ENCODE results near the gene AOX1.

The AOX1 gene

GRCh38 chr2:200669308-200669707 is 83.5 kb downstream of the AOX1 start:
- H3K4me3 ChIP-seq (replicated peaks; ENCODE audit: low read depth, low read length): no peak overlapping the region
- TF ChIP-seq CTCF (IDR thresholded peaks at IDR 0.05; ENCODE audit: low read length, missing control alignments): no peak
- DNase-seq (ENCODE audit: low read depth): no peak

GRCh38 chr2:200670313-200670712 is 84.5 kb downstream of the AOX1 start:
- DNase-seq (ENCODE audit: low read depth): no peak
- no peak for TF ChIP-seq CTCF (IDR thresholded peaks at IDR 0.05; ENCODE audit: low read length, missing control alignments)
- no peak overlapping the region for H3K4me3 ChIP-seq (replicated peaks; ENCODE audit: low read depth, low read length)

GRCh38 chr2:200670751-200671150 is 84.9 kb downstream of the AOX1 start:
- no peak overlapping the region for H3K4me3 ChIP-seq (replicated peaks; ENCODE audit: low read depth, low read length)
- no peak for DNase-seq (ENCODE audit: low read depth)
- no peak for TF ChIP-seq CTCF (IDR thresholded peaks at IDR 0.05; ENCODE audit: low read length, missing control alignments)

- TF ChIP-seq CTCF (IDR thresholded peaks at IDR 0.05; ENCODE audit: low read length, missing control alignments): no peak
- no peak overlapping the region for H3K4me3 ChIP-seq (replicated peaks; ENCODE audit: low read depth, low read length)
- no peak for DNase-seq (ENCODE audit: low read depth)
Observed at GRCh38 chr2:200673191-200673590, 87.4 kb downstream of the AOX1 start.

- no peak for DNase-seq (ENCODE audit: low read depth)
- no peak overlapping the region for H3K4me3 ChIP-seq (replicated peaks; ENCODE audit: low read depth, low read length)
- no peak for TF ChIP-seq CTCF (IDR thresholded peaks at IDR 0.05; ENCODE audit: low read length, missing control alignments)
Observed at GRCh38 chr2:200674837-200675236, 89.0 kb downstream of the AOX1 start.

- no peak for DNase-seq (ENCODE audit: low read depth)
- TF ChIP-seq CTCF (IDR thresholded peaks at IDR 0.05; ENCODE audit: low read length, missing control alignments): no peak
- H3K4me3 ChIP-seq (replicated peaks; ENCODE audit: low read depth, low read length): no peak overlapping the region
Observed at GRCh38 chr2:200677171-200677570, 91.4 kb downstream of the AOX1 start.

- peak; percentile 39 for TF ChIP-seq CTCF (IDR thresholded peaks at IDR 0.05; ENCODE audit: low read length, missing control alignments)
- DNase-seq (ENCODE audit: low read depth): peak; percentile 91
- H3K4me3 ChIP-seq (replicated peaks; ENCODE audit: low read depth, low read length): no peak overlapping the region
Observed at GRCh38 chr2:200677721-200678532, 92.1 kb downstream of the AOX1 start.

Measured in fibroblast of pulmonary artery (primary cell).